GM12878 (cell line): ENCODE results near the gene CXCL12. TPM values are rescaled to one million over a fixed set of nuclear protein-coding genes. Genes with fewer than 3 reads are reported as not detected.

Experiments
- ATAC-seq: fragments of 200-7000 bp; cut with Tn5 transposase; 3 replicates; pipeline ENCODE4 v1.9.1; 2020; ENCODE audit warnings: mild to moderate bottlenecking, moderate library complexity
- BruUV-seq: library from RNA; stranded (reverse); fragments of 400-500 nt; replicated peaks from 2 replicates; lab custom pipeline; 2021; lab: Mats Ljungman, UMichigan
- CTCF ChIA-PET: fragments of 300-600 bp; sonication (Branson Sonifier 250); formaldehyde crosslinking; extraction: SDS; loops from one replicate; lab custom pipeline; 2021; ENCODE audit warnings: inconsistent platforms; lab: Yijun Ruan, JAX
- POLR2A ChIA-PET: fragments of 350-600 bp; formaldehyde crosslinking; extraction: SDS; loops from one replicate; lab custom pipeline; 2021; ENCODE audit warnings: inconsistent platforms; lab: Charles Lee
- RAD21 ChIA-PET: fragments of 300-600 bp; sonication (Branson Sonifier 250); formaldehyde crosslinking; loops from one replicate; lab custom pipeline; 2023; ENCODE audit warnings: antibody characterized with exemption; ENCODE audit not compliant: unreplicated experiment; lab: Charles Lee
- SMC1A ChIA-PET: fragments of 300-600 bp; sonication (Branson Sonifier 250); formaldehyde crosslinking; loops from one replicate; lab custom pipeline; 2023; ENCODE audit not compliant: unreplicated experiment, uncharacterized antibody; lab: Charles Lee
- DNase-seq: peaks from one replicate; pipeline ENCODE4 v3.0.0-alpha.2; 2011; ENCODE audit warnings: low read depth, low spot score
- FAIRE-seq: peaks from 3 replicates; lab custom pipeline; 2011; peaks lifted over from hg19 to GRCh38; lab: Jason Lieb, UNC
- H2AFZ ChIP-seq: 2 replicates; pipeline ENCODE4 v1.6.0; 2011; ENCODE audit warnings: low read depth, low read length, control low read depth; ENCODE audit not compliant: control insufficient read depth
- H3K27ac ChIP-seq: 2 replicates; pipeline ENCODE4 v1.5.1; 2011; ENCODE audit warnings: control low read depth; ENCODE audit not compliant: control insufficient read depth, insufficient read depth
- H3K27me3 ChIP-seq, 2 experiments: replicated peaks in 1 of 2; 2 replicates each; pipeline versions ENCODE4 v1.6.0 to v1.6.1; 2011; ENCODE audit warnings: low read length in 1 of 2; ENCODE audit not compliant: control insufficient read depth in 2 of 2, insufficient read depth in 2 of 2
- H3K36me3 ChIP-seq, 2 experiments: 2 replicates each; pipeline ENCODE4 v1.5.1; 2011; ENCODE audit warnings: low read length in 1 of 2; ENCODE audit not compliant: control insufficient read depth in 2 of 2, insufficient read depth in 2 of 2
- H3K4me1 ChIP-seq: 2 replicates; pipeline ENCODE4 v1.6.1; 2011; ENCODE audit warnings: mild to moderate bottlenecking, low read length, moderate library complexity, mixed read lengths; ENCODE audit not compliant: control insufficient read depth, insufficient read depth
- H3K4me2 ChIP-seq: 2 replicates; pipeline ENCODE4 v1.6.0; 2011; ENCODE audit warnings: control low read depth; ENCODE audit not compliant: control insufficient read depth, insufficient read depth
- H3K4me3 ChIP-seq: fragments of 200-600 bp; sonication (generic); 2 replicates; pipeline ENCODE4 v1.5.1; 2016
- H3K79me2 ChIP-seq: 2 replicates; pipeline ENCODE4 v1.6.0; 2011; ENCODE audit warnings: low read length; ENCODE audit not compliant: control insufficient read depth, insufficient read depth
- H3K9ac ChIP-seq: 2 replicates; pipeline ENCODE4 v1.8.0; 2011; ENCODE audit warnings: low read length, control low read depth, mixed read lengths; ENCODE audit not compliant: control insufficient read depth, insufficient read depth
- H3K9me3 ChIP-seq: replicated peaks from 3 replicates; pipeline ENCODE4 v1.5.1; 2011; ENCODE audit warnings: mild to moderate bottlenecking, low read length; ENCODE audit not compliant: control insufficient read depth, insufficient read depth
- H4K20me1 ChIP-seq: 2 replicates; pipeline ENCODE4 v1.6.0; 2011; ENCODE audit not compliant: control insufficient read depth, insufficient read depth
- ASH2L ChIP-seq: fragments of 300-600, 200-600 bp; sonication (generic); IDR thresholded peaks from 2 replicates; pipeline ENCODE4 v1.6.1; 2017; ENCODE audit warnings: low read depth, mild to moderate bottlenecking, borderline replicate concordance
- CUX1 ChIP-seq: IDR thresholded peaks from 2 replicates; pipeline ENCODE4 v1.6.1; 2012; ENCODE audit warnings: improper control_type of control experiment, low read depth, low read length; ENCODE audit not compliant: insufficient replicate concordance
- IRF3 ChIP-seq: fragments of 450-650 bp; IDR thresholded peaks from 2 replicates; pipeline ENCODE4 v1.6.1; 2014; ENCODE audit warnings: mild to moderate bottlenecking
- JUNB ChIP-seq: IDR thresholded peaks from 2 replicates; pipeline ENCODE4 v1.6.1; 2016; ENCODE audit warnings: antibody characterized with exemption, mild to moderate bottlenecking
- MAX ChIP-seq: IDR thresholded peaks from 2 replicates; pipeline ENCODE4 v1.6.1; 2012; ENCODE audit warnings: low read depth, low read length, improper control_type of control experiment
- NR2C2 ChIP-seq: IDR thresholded peaks from 2 replicates; pipeline ENCODE4 v1.6.1; 2011; ENCODE audit warnings: borderline replicate concordance, low read depth; ENCODE audit not compliant: control insufficient read depth, insufficient read length
- RBBP5 ChIP-seq: fragments of 200-600 bp; sonication (generic); conservative IDR thresholded peaks from 2 replicates; pipeline ENCODE4 v1.6.1; 2016
- REST ChIP-seq: IDR thresholded peaks from 2 replicates; pipeline ENCODE4 v1.6.1; 2012; ENCODE audit warnings: mild to moderate bottlenecking, low read depth, low read length
- TARDBP ChIP-seq: IDR thresholded peaks from 2 replicates; pipeline ENCODE4 v1.6.1; 2016; ENCODE audit warnings: borderline replicate concordance
- TCF12 ChIP-seq: IDR thresholded peaks from 2 replicates; pipeline ENCODE4 v1.6.1; 2011; ENCODE audit warnings: low read depth, mild to moderate bottlenecking, low read length
- USF2 ChIP-seq: IDR thresholded peaks from 2 replicates; pipeline ENCODE4 v1.6.1; 2011; ENCODE audit warnings: low read depth, low read length, improper control_type of control experiment, borderline replicate concordance
- YY1 ChIP-seq: IDR thresholded peaks from 2 replicates; pipeline ENCODE4 v1.6.1; 2011; ENCODE audit warnings: low read depth, mild to moderate bottlenecking, low read length
- WGBS: methylation state at CpG from one replicate; pipeline ENCODE4 v1.1.6; 2016; ENCODE audit warnings: low lambda C conversion rate; ENCODE audit not compliant: insufficient replicate concordance, insufficient coverage; ENCODE audit errors: missing lambda C conversion rate; 5-methylcytosine and 5-hydroxymethylcytosine counted together
- in situ Hi-C: fragments of 300-500 bp; cut with MboI; formaldehyde crosslinking; loops from 9 replicates; pipeline ENCODE4 v1.14.3; 2018; ENCODE audit warnings: mixed read lengths
- intact Hi-C: fragments of 100-400 bp; cut with micrococcal nuclease; formaldehyde crosslinking; loops from one replicate; pipeline ENCODE4 v1.14.2; 2022; ENCODE audit not compliant: unreplicated experiment
- polyA plus RNA-seq, 11 experiments: library from polyadenylated mRNA; depleted of rRNA in 4 of 11; unstranded in 6 of 11; stranded (reverse) in 5 of 11; fragments of >200 nt; fragmentation: Nextera tagmentation in 4 of 11; fragmentation: Illumina TruSeq in 1 of 11; extraction: Ambion mirVana in 4 of 11; extraction: Trizol in 1 of 11; gene quantifications; 1 replicate in 1 of 11; 2 replicates in 10 of 11; pipeline versions ENCODE4 v1.2.1 to v1.2.3, GENCODE V29; 2011 to 2016; ENCODE audit warnings: inconsistent platforms in 2 of 11, missing spikeins in 2 of 11, low read depth in 1 of 11
- total RNA-seq, 4 experiments: library from RNA; depleted of rRNA in 3 of 4; stranded (reverse); fragments of >200 nt in 3 of 4; fragmentation: Illumina TruSeq in 1 of 4; extraction: Trizol in 1 of 4; gene quantifications; 2 replicates each; pipeline versions ENCODE4 v1.2.1 to v1.2.3, GENCODE V29; 2013 to 2021

CXCL12 gene
- total and polyA plus RNA-seq, 10 of the 15 experiments (the other 5 are each of a cell fraction or from before 2014, with no cell fraction given): 0.03 to 4.5 (median 0.53) TPM

GRCh38 chr10:44340557-44340956 lies 44.3 kb downstream of the CXCL12 start (continued):
- no peak for TF ChIP-seq IRF3
- no peak for TF ChIP-seq NR2C2
- TF ChIP-seq YY1: no peak
- no peak for TF ChIP-seq REST

GRCh38 chr10:44339218-44339617 lies 45.7 kb downstream of the CXCL12 start:
- Histone ChIP-seq H3K4me1 (no peaks in the 10 kb centered on the region), H3K79me2 (no peaks in the 10 kb centered on the region), H3K27ac (no peak overlapping the region), H3K36me3 (no peaks in the 10 kb centered on the region), H2AFZ (no peak overlapping the region), H3K4me3 (no peak overlapping the region), H3K9ac (no peak overlapping the region), H3K4me2 (no peak overlapping the region), H3K9me3 (no peaks in the 10 kb centered on the region), H3K27me3 (no peaks in the 10 kb centered on the region), H4K20me1 (no peaks in the 10 kb centered on the region)
- no TSS peak for BruUV-seq
- ChIA-PET POLR2A (no interaction called here), SMC1A (no interaction called here), RAD21 (no interaction called here), CTCF (no interaction called here)
- DNase-seq: no peak
- intact Hi-C loops: loop anchor here (5.0 kb wide), 1 partner anchor 48 kb away; the partner anchor contains the start of gene CXCL12
- ATAC-seq: peak; percentile 22; the same call in 1 of the 3 replicates
- in situ Hi-C loops: no loop called here
- no peak for FAIRE-seq
- 21% methylated on average over 3 of the region's 3 CpGs for WGBS
- TF ChIP-seq ASH2L: no peak
- no peak for TF ChIP-seq CUX1
- no peak for TF ChIP-seq JUNB
- no peak for TF ChIP-seq RBBP5
- TF ChIP-seq TARDBP: no peak
- no peak for TF ChIP-seq USF2
- no peak for TF ChIP-seq MAX
- no peak for TF ChIP-seq TCF12
